Measurements from ENCODE around the gene LOXHD1. TPM values are rescaled to one million over a fixed set of nuclear protein-coding genes. Genes with fewer than 3 reads are reported as not detected.

Gene LOXHD1
- total and polyA plus RNA-seq, 2 of the 13 experiments (the other 11 are each of a cell fraction or from before 2014, with no cell fraction given), result not detected

DNA sequence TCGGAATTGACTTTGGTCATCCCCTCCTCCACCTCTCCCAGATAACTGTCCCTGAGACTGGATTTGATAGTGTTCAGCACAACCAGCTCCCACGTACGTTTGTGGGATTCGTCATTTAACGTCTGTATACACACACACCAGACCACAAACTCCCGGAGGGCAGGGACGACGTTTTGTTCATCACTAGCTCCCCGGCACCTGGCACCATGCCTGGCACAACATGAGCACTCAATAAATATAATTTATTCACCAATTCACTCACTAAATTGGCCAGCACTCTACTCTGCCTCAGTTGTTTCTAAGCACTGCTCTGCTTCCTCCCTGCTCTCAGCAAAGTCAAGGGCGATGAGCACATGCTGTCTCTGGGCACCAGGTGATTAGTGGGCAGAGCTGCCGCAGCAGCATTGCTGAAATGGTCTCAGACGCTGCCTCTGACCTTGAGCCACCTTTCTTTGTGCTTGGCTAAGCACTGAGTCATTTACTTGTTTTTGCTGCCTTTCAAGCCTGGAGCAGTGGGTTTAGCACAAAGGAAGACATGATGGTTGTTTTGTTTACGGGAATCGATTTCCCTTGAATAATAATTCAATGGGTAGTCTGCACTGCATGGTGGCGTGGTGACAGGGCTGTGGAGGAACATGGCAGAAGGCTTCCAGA lies 19.3 kb upstream of the LOXHD1 start (continued):
- TF ChIP-seq REL (CRISPR knock-in tag; conservative IDR thresholded peaks at IDR 0.05), result no peak
- TF ChIP-seq KDM1A (CRISPR knock-in tag; IDR thresholded peaks at IDR 0.05), result no peak
- TF ChIP-seq ZNF160 (CRISPR knock-in tag; IDR thresholded peaks at IDR 0.05), result no peak
- no peak for TF ChIP-seq RXRA (CRISPR knock-in tag; IDR thresholded peaks at IDR 0.05)
- TF ChIP-seq RELA (CRISPR knock-in tag; IDR thresholded peaks at IDR 0.05), result no peak
- TF ChIP-seq ZBTB1 (CRISPR knock-in tag; IDR thresholded peaks at IDR 0.05; ENCODE audit: borderline replicate concordance), result no peak

DNA sequence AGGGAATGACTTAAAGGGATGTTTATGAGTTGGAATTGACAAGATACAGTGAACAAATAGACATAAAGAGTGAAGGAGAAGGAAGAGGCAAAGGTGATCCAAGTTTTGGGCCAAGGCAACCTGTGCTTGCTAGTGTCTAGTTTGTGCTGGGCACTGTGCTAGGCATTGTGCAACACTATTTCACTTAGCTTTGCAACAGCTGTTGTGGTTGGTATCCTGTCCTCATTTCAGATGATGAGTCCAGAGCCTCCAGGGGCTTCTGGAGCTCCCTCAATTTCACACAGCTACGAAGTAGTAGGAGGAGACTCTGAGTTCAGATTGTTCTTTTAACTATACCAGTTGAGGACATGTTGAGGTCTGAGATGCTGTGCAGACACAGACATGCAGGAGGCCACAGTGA lies 18.1 kb upstream of the LOXHD1 start:
- H3K4me1 ChIP-seq (ENCODE audit: insufficient read depth, low read length), result no peaks in the 10 kb centered on the region
- in situ Hi-C loops (cut with HindIII; ENCODE audit: extremely low pct_ligation_motif_present, low pct_unique_long_range_greater_than_20kb), result no loop called here
- H3K27me3 ChIP-seq (ENCODE audit: control insufficient read depth in 1 of 2, insufficient read depth in 2 of 2, low read length in 2 of 2), result peaks cover 0 to 23% of the 10 kb centered on the region in 2 experiments; a peak in 2 of 5 replicates
- no peak overlapping the region for H2AFZ ChIP-seq (ENCODE audit: low read length)
- no peaks in the 10 kb centered on the region for H3K36me3 ChIP-seq (replicated peaks in 1 of 2; ENCODE audit: control insufficient read depth in 1 of 2, insufficient read depth in 2 of 2, low read length in 2 of 2)
- FAIRE-seq (no peak), DNase-seq (ENCODE audit: low spot score) (no peak), ATAC-seq (no peak)
- H3K9me3 ChIP-seq (ENCODE audit: low read length), result no peaks in the 10 kb centered on the region
- BruUV-seq (replicated peaks), result no TSS peak
- H3K27ac ChIP-seq (ENCODE audit: extremely low read length, insufficient read depth, low read length), result no peak overlapping the region
- no peaks in the 10 kb centered on the region for H3K79me2 ChIP-seq (ENCODE audit: insufficient read depth, low read length)
- intact Hi-C loops (cut with micrococcal nuclease; ENCODE audit: unreplicated experiment), result no loop called here
- no peaks in the 10 kb centered on the region for H4K20me1 ChIP-seq (ENCODE audit: insufficient read depth, low read length)
- ChIA-PET POLR2A (no interaction called here), CTCF (ENCODE audit: low intra/inter-chr PET ratio, low total read pairs) (no interaction called here)
- peak; percentile 57; the same call in 1 of the 2 replicates for TF ChIP-seq CEBPB (IDR thresholded peaks at IDR 0.05; ENCODE audit: borderline replicate concordance, low read depth, low read length)
- TF ChIP-seq, protein P1, sequence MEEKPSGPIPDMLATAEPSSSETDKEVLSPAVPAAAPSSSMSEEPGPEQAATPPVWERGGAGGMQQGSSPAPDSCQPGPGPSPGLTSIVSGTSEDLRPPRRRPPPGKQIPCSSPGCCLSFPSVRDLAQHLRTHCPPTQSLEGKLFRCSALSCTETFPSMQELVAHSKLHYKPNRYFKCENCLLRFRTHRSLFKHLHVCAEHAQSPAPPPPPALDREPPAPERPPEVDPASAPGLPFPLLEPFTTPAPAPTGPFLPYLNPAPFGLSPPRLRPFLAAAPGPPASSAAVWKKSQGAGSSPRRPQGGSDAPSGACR (CRISPR knock-in tag; IDR thresholded peaks at IDR 0.05), result no peak
- H3K4me3 ChIP-seq (replicated peaks in 1 of 3; ENCODE audit: insufficient read depth in 1 of 3, low read depth in 2 of 3, low read length in 3 of 3), result no peak overlapping the region
- WGBS (ENCODE audit: low lambda C conversion rate), result 0% methylated on average over 1 of the region's 1 CpG
- no peak overlapping the region for H3K4me2 ChIP-seq (ENCODE audit: low read depth, low read length)
- no peak overlapping the region for H3K9ac ChIP-seq (ENCODE audit: insufficient read depth, low read depth, low read length)
